ENCODE data around the gene TTC3.

- TF ChIP-seq POLR2AphosphoS5 (IDR thresholded peaks at IDR 0.05; ENCODE audit: low read depth, low read length) (no peak), POLR2A (IDR thresholded peaks at IDR 0.05; ENCODE audit: low read depth, low read length) (no peak)
These were observed 137.7 kb downstream of the TTC3 start for GRCh38 chr21:37210799-37211198.
